ENCODE results near the gene CHST8. TPM values are rescaled to one million over a fixed set of nuclear protein-coding genes. Genes with fewer than 3 reads are reported as not detected.

The CHST8 gene
- total and polyA plus RNA-seq, 4 experiments from 2014 or later = not detected

GRCh38 chr19:33773704-33774624 lies 152.2 kb downstream of the CHST8 start:
- Histone ChIP-seq H3K27ac (ENCODE audit: low read depth, low read length) (no peak overlapping the region), H3K9me3 (ENCODE audit: control insufficient read depth in 1 of 2, low read length in 2 of 2) (no peaks in the 10 kb centered on the region), H3K27me3 (ENCODE audit: insufficient read depth, low read length) (peaks cover 3% of the 10 kb centered on the region), H3K4me1 (ENCODE audit: insufficient read depth, low read length) (peaks cover 7% of the 10 kb centered on the region), H3K36me3 (ENCODE audit: insufficient read depth, low read length) (no peaks in the 10 kb centered on the region), H3K4me3 (ENCODE audit: low read length in 2 of 2) (no peak overlapping the region)
- POLR2A ChIA-PET (ENCODE audit: partially characterized antibody) = no interaction called here
- Mint-ChIP-seq H3K4me1 (peaks cover 5 to 13% (median 5%) of the 10 kb centered on the region in 4 donors), H3K27me3 (peaks cover 11 to 23% of the 10 kb centered on the region in 2 donors), H3K9me3 (no peaks in the 10 kb centered on the region), H3K36me3 (no peaks in the 10 kb centered on the region), H3K27ac (no peak overlapping the region), H3K4me3 (peak overlapping the region in 1 of 8 donors; percentile 52)
- no peak for DNase-seq
- CTCF ChIA-PET (ENCODE audit: partially characterized antibody) = interaction anchor here (0.9 to 1.2 kb wide), 5 partner anchors 22 to 538 kb away, joined by 3 to 4 read pairs (median 3); no protein-coding TSS in a partner anchor
- intact Hi-C loops (cut with micrococcal nuclease) = no loop called here

DNA sequence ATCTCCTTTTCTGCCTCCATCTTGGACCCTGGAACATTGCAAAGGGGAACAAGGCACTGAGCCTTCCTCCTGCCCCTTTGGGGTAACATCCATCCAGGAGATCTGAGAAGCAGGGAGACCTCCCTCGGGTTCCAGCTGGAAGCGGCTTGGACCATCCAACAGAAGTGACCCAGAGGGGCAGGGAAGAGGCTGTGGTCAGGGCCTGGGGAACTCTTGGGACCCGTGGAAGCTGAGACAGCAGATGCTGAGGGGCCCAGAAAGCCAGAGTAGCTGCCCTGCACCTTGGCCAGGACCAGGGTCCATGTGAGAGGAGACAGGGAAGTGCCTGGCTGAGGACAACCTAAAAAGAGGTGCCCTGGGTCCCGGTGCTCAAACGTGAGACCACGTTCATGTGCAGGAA lies 153.0 kb downstream of the CHST8 start:
- CTCF ChIA-PET (ENCODE audit: partially characterized antibody) = interaction anchor here (1.0 to 1.2 kb wide), 3 partner anchors 21 to 344 kb away, joined by 3 to 4 read pairs (median 4); no protein-coding TSS in a partner anchor
- intact Hi-C loops (cut with micrococcal nuclease) = loop anchor here (5.0 kb wide), 1 partner anchor 938 kb away; no protein-coding TSS in a partner anchor
- Histone ChIP-seq H3K27me3 (ENCODE audit: insufficient read depth, low read length) (peaks cover 3% of the 10 kb centered on the region), H3K27ac (ENCODE audit: low read depth, low read length) (no peak overlapping the region), H3K9me3 (ENCODE audit: control insufficient read depth in 1 of 2, low read length in 2 of 2) (no peaks in the 10 kb centered on the region), H3K36me3 (ENCODE audit: insufficient read depth, low read length) (no peaks in the 10 kb centered on the region), H3K4me3 (ENCODE audit: low read length in 2 of 2) (no peak overlapping the region), H3K4me1 (ENCODE audit: insufficient read depth, low read length) (peaks cover 7% of the 10 kb centered on the region)
- DNase-seq = no peak
- Mint-ChIP-seq H3K36me3 (no peaks in the 10 kb centered on the region), H3K27me3 (peaks cover 11 to 24% of the 10 kb centered on the region in 2 donors), H3K9me3 (no peaks in the 10 kb centered on the region), H3K4me1 (peaks cover 5 to 21% (median 8%) of the 10 kb centered on the region in 4 donors), H3K4me3 (no peak overlapping the region), H3K27ac (no peak overlapping the region)
- POLR2A ChIA-PET (ENCODE audit: partially characterized antibody) = no interaction called here

DNA sequence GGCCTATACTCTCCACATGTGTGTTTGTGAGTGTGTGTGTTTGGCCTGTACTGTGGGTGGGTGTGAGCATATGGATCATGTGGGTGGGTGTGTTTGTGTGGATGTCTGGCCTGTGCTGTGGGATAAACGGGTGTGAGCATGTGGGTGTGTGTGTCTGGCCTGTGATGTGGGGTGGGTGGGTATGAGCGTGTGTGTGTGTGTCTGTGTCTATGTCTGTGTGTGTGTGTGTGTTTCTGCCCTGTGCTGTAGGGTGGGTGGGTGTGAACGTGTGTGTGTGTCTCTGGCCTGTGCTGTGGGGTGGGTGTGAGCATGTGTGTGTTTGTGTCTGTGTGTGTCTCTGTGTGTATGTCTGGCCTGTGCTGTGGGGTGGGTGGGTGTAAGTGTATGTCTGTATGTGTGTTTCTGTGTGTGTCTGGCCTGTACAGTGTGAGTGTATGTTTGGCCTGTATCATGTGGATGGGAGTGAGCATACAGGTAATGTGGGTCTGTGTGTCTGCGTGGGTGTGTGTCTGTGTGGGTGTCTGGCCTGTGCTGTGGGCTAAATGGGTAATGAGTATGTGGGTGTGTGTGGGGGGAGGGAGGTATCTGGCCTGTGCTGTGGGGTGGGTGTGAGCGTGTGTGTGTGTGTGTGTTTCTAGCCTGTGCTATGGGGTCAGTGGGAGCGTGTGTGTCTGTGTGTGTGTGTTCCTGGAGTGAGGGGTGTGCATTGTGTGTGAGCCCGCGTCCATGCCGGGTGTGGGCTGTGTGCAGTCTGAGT lies 154.2 kb downstream of the CHST8 start:
- Histone ChIP-seq H3K27me3 (ENCODE audit: insufficient read depth, low read length) (peaks cover 3% of the 10 kb centered on the region), H3K4me1 (ENCODE audit: insufficient read depth, low read length) (peaks cover 7% of the 10 kb centered on the region), H3K27ac (ENCODE audit: low read depth, low read length) (no peak overlapping the region), H3K4me3 (ENCODE audit: low read length in 2 of 2) (no peak overlapping the region), H3K9me3 (ENCODE audit: control insufficient read depth in 1 of 2, low read length in 2 of 2) (no peaks in the 10 kb centered on the region), H3K36me3 (ENCODE audit: insufficient read depth, low read length) (no peaks in the 10 kb centered on the region)
- H3K36me3 Mint-ChIP-seq = no peaks in the 10 kb centered on the region
- CTCF ChIA-PET (ENCODE audit: partially characterized antibody) = interaction anchor here (4.6 kb wide), 1 partner anchor 321 kb away, joined by 37 read pairs; no protein-coding TSS in a partner anchor
- intact Hi-C loops (cut with micrococcal nuclease) = loop anchor here (5.0 kb wide), 1 partner anchor 936 kb away; no protein-coding TSS in a partner anchor
- peaks cover 14 to 26% of the 10 kb centered on the region in 2 donors for H3K27me3 Mint-ChIP-seq
- H3K4me1 Mint-ChIP-seq = peaks cover 5 to 32% (median 11%) of the 10 kb centered on the region in 4 donors
- no peak for DNase-seq
- no peaks in the 10 kb centered on the region for H3K9me3 Mint-ChIP-seq
- H3K4me3 Mint-ChIP-seq = no peak overlapping the region
- POLR2A ChIA-PET (ENCODE audit: partially characterized antibody) = no interaction called here
- peak overlapping the region in 2 of 7 donors; percentile 31 to 43 for H3K27ac Mint-ChIP-seq

- Mint-ChIP-seq H3K9me3 (peaks cover 0 to under 1% (median 0%) of the 10 kb centered on the region in 8 donors), H3K27me3 (peaks cover 12 to 26% of the 10 kb centered on the region in 2 donors), H3K4me3 (no peak overlapping the region), H3K27ac (no peak overlapping the region), H3K4me1 (peaks cover 5 to 41% (median 16%) of the 10 kb centered on the region in 4 donors), H3K36me3 (no peaks in the 10 kb centered on the region)
- no peaks in the 10 kb centered on the region for H3K36me3 ChIP-seq (ENCODE audit: insufficient read depth, low read length)
- H3K9me3 ChIP-seq (ENCODE audit: control insufficient read depth in 1 of 2, low read length in 2 of 2) = no peaks in the 10 kb centered on the region
- H3K27ac ChIP-seq (ENCODE audit: low read depth, low read length) = no peak overlapping the region
- CTCF ChIA-PET (ENCODE audit: partially characterized antibody) = interaction anchor here (0.6 to 4.6 kb wide), 35 partner anchors 9 to 654 kb away, joined by 3 to 37 read pairs (median 5); no protein-coding TSS in a partner anchor
- peaks cover 3% of the 10 kb centered on the region for H3K27me3 ChIP-seq (ENCODE audit: insufficient read depth, low read length)
- intact Hi-C loops (cut with micrococcal nuclease) = loop anchor here (5.0 kb wide), 1 partner anchor 935 kb away; no protein-coding TSS in a partner anchor
- POLR2A ChIA-PET (ENCODE audit: partially characterized antibody) = interaction anchor here (1.1 to 1.9 kb wide), 2 partner anchors 20 to 318 kb away, joined by 7 to 12 read pairs; partner anchors contain the start of gene KCTD15
- no peak overlapping the region for H3K4me3 ChIP-seq (ENCODE audit: low read length in 2 of 2)
- H3K4me1 ChIP-seq (ENCODE audit: insufficient read depth, low read length) = peaks cover 12% of the 10 kb centered on the region
- DNase-seq = no peak
Observed at GRCh38 chr19:33777351-33777750, 155.6 kb downstream of the CHST8 start.

DNA sequence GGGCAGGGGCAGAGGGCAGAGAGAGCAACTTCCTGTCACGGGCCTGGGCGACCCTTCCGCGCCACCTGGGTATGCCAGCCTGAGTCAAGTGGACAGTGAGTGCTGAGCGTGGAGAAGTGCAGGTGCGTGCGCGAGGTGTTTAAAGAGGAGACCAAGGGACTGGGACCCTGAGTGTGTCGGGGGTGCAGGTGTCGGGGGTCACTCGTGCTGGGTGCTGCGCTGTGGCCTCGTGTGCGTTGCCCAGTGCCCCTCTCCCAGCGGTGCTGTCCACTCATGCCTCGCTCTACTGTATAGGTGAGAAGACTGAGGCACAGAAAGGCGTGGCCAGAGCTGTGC lies 156.0 kb downstream of the CHST8 start:
- H3K27ac Mint-ChIP-seq = no peak overlapping the region
- Histone ChIP-seq H3K4me3 (ENCODE audit: low read length in 2 of 2) (no peak overlapping the region), H3K27me3 (ENCODE audit: insufficient read depth, low read length) (peaks cover 3% of the 10 kb centered on the region), H3K9me3 (ENCODE audit: control insufficient read depth in 1 of 2, low read length in 2 of 2) (no peaks in the 10 kb centered on the region), H3K36me3 (ENCODE audit: insufficient read depth, low read length) (no peaks in the 10 kb centered on the region), H3K27ac (ENCODE audit: low read depth, low read length) (no peak overlapping the region), H3K4me1 (ENCODE audit: insufficient read depth, low read length) (peaks cover 12% of the 10 kb centered on the region)
- peaks cover 11 to 26% of the 10 kb centered on the region in 2 donors for H3K27me3 Mint-ChIP-seq
- H3K4me3 Mint-ChIP-seq = no peak overlapping the region
- H3K9me3 Mint-ChIP-seq = peaks cover 0 to 2% (median 0%) of the 10 kb centered on the region in 8 donors
- H3K36me3 Mint-ChIP-seq = no peaks in the 10 kb centered on the region
- CTCF ChIA-PET (ENCODE audit: partially characterized antibody) = interaction anchor here (0.6 to 4.6 kb wide), 43 partner anchors 9 to 654 kb away, joined by 3 to 37 read pairs (median 4); no protein-coding TSS in a partner anchor
- DNase-seq = peak in 1 of 5 donors; percentile 8
- POLR2A ChIA-PET (ENCODE audit: partially characterized antibody) = interaction anchor here (1.0 to 1.9 kb wide), 3 partner anchors 17 to 318 kb away, joined by 5 to 12 read pairs (median 7); partner anchors contain the start of gene KCTD15
- H3K4me1 Mint-ChIP-seq = peaks cover 5 to 45% (median 17%) of the 10 kb centered on the region in 4 donors
- intact Hi-C loops (cut with micrococcal nuclease) = loop anchor here (1.0 to 5.0 kb wide), 3 partner anchors 221 to 935 kb away; no protein-coding TSS in a partner anchor

DNA sequence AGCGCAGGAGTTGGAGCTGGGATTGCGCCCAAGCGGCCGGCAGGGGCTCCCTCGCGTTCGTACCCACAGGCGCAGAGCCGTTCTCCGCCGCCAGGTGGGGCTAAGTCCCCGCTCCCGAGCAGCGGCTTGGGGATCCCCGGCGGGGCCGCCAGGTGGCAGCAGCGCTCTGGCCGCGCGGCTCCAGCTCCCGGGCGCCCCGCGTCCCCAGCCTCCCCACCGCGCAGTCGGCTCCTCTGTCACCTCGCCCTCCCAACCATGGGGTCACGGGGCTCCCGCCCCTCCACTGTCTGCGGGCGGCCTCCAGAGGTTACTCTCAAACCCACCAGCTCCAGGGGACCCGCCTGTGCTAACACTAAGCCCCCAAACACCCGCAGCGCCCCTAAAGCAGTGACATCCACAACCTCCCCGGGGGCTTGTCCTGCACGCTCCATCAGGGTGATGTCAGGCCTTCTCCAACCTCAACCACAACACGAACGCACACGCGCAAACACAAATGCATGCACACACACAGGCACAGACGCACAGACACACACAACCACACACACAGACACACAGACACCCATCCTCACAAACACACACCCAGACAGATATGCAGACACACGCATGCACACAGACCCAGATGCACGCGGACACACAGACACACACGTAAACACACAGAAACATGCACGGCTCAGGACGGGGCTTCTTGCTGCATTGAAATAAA lies 156.5 kb downstream of the CHST8 start:
- Mint-ChIP-seq H3K9me3 (peaks cover 0 to 2% (median 0%) of the 10 kb centered on the region in 8 donors), H3K36me3 (no peaks in the 10 kb centered on the region), H3K27me3 (peaks cover 10 to 26% of the 10 kb centered on the region in 2 donors), H3K27ac (peak overlapping the region in 2 of 7 donors; percentile 61 to 70), H3K4me3 (peak overlapping the region; percentile 7 to 62 (median 44)), H3K4me1 (peaks cover 5 to 48% (median 18%) of the 10 kb centered on the region in 4 donors)
- Histone ChIP-seq H3K9me3 (ENCODE audit: control insufficient read depth in 1 of 2, low read length in 2 of 2) (no peaks in the 10 kb centered on the region), H3K4me3 (ENCODE audit: low read length in 2 of 2) (no peak overlapping the region), H3K27ac (ENCODE audit: low read depth, low read length) (no peak overlapping the region), H3K4me1 (ENCODE audit: insufficient read depth, low read length) (peaks cover 12% of the 10 kb centered on the region), H3K36me3 (ENCODE audit: insufficient read depth, low read length) (no peaks in the 10 kb centered on the region), H3K27me3 (ENCODE audit: insufficient read depth, low read length) (peaks cover 3% of the 10 kb centered on the region)
- intact Hi-C loops (cut with micrococcal nuclease) = loop anchor here (1.0 to 5.0 kb wide), 3 partner anchors 220 to 934 kb away; no protein-coding TSS in a partner anchor
- CTCF ChIA-PET (ENCODE audit: partially characterized antibody) = interaction anchor here (0.6 to 4.6 kb wide), 43 partner anchors 8 to 653 kb away, joined by 3 to 37 read pairs (median 4); no protein-coding TSS in a partner anchor
- POLR2A ChIA-PET (ENCODE audit: partially characterized antibody) = interaction anchor here (1.0 to 1.9 kb wide), 3 partner anchors 17 to 318 kb away, joined by 5 to 12 read pairs (median 7); partner anchors contain the start of gene KCTD15
- peak; percentile 73 to 86 (median 83) for DNase-seq
